K562 (cell line): ENCODE data around the gene OPN1LW. TPM values are rescaled to one million over a fixed set of nuclear protein-coding genes. Genes with fewer than 3 reads are reported as not detected.

Experiments used
- ATAC-seq: fragments of 200-7000 bp; cut with Tn5 transposase; 3 replicates; pipeline ENCODE4 v1.9.1; 2020; ENCODE audit warnings: moderate library complexity
- BruUV-seq: library from RNA; stranded (reverse); fragments of 400-500 nt; replicated peaks from 2 replicates; lab custom pipeline; 2021; lab: Mats Ljungman, UMichigan
- CTCF ChIA-PET: fragments of 300-600 bp; formaldehyde crosslinking; extraction: SDS; loops from one replicate; lab custom pipeline; 2021; ENCODE audit warnings: low intra/inter-chr PET ratio; lab: Yijun Ruan, JAX
- POLR2A ChIA-PET: fragments of 300-600, 350-650 bp; sonication (Branson Sonifier 250); formaldehyde crosslinking; extraction: SDS; loops from one replicate; lab custom pipeline; 2021; ENCODE audit warnings: antibody characterized with exemption, inconsistent platforms; lab: Yijun Ruan, JAX
- DNase-seq, 4 experiments: peaks; one replicate each; pipeline versions ENCODE4 v3.0.0 to v3.0.0-alpha.2; 2011 to 2018; ENCODE audit warnings: low spot score in 3 of 4, mixed read lengths in 3 of 4; ENCODE audit errors: extremely low read depth in 1 of 4
- FAIRE-seq: peaks from 2 replicates; lab custom pipeline; 2011; peaks lifted over from hg19 to GRCh38; lab: Jason Lieb, UNC
- H2AFZ ChIP-seq: 2 replicates; pipeline ENCODE4 v1.6.0; 2011; ENCODE audit warnings: low read depth, low read length, control low read depth, inconsistent platforms
- H3K27ac ChIP-seq: fragments of 200-600 bp; 3 replicates; pipeline ENCODE4 v1.8.0; 2011; ENCODE audit warnings: low read depth, mild to moderate bottlenecking, control low read depth, inconsistent platforms, low read length, moderate library complexity, mixed read lengths; ENCODE audit errors: extremely low read depth
- H3K27me3 ChIP-seq, 2 experiments: fragments of 300-600 bp in 1 of 2; 2 replicates in 1 of 2; 3 replicates in 1 of 2; pipeline versions ENCODE4 v1.6.0 to v1.8.0; 2011; ENCODE audit warnings: inconsistent platforms in 2 of 2, low read length in 2 of 2, mild to moderate bottlenecking in 1 of 2, mixed read lengths in 1 of 2, moderate library complexity in 1 of 2; ENCODE audit not compliant: control insufficient read depth in 2 of 2, insufficient read depth in 2 of 2
- H3K36me3 ChIP-seq: fragments of 300-600 bp; 3 replicates; pipeline ENCODE4 v1.8.0; 2011; ENCODE audit warnings: mild to moderate bottlenecking, low read length, inconsistent platforms; ENCODE audit not compliant: control insufficient read depth, insufficient read depth
- H3K4me1 ChIP-seq, 2 experiments: fragments of 200-600 bp in 1 of 2; replicated peaks in 1 of 2; 2 replicates in 1 of 2; 3 replicates in 1 of 2; pipeline versions ENCODE4 v1.5.1 to v1.8.0; 2011; ENCODE audit warnings: inconsistent platforms in 2 of 2, low read length in 2 of 2, mild to moderate bottlenecking in 1 of 2, mixed read lengths in 1 of 2, moderate library complexity in 1 of 2; ENCODE audit not compliant: control insufficient read depth in 2 of 2, insufficient read depth in 2 of 2
- H3K4me2 ChIP-seq: 2 replicates; pipeline ENCODE4 v1.6.1; 2011; ENCODE audit warnings: low read length, control low read depth, inconsistent platforms, mixed read lengths; ENCODE audit not compliant: insufficient read depth
- H3K4me3 ChIP-seq: fragments of 200-600 bp; sonication (generic), shearing (Covaris generic); 2 replicates; pipeline ENCODE4 v1.5.1; 2016; ENCODE audit warnings: control low read depth, inconsistent platforms
- H3K79me2 ChIP-seq: fragments of 200-600 bp; 3 replicates; pipeline ENCODE4 v1.8.0; 2011; ENCODE audit warnings: low read length, inconsistent platforms; ENCODE audit not compliant: control insufficient read depth, insufficient read depth
- H3K9ac ChIP-seq, 2 experiments: 2 replicates each; pipeline versions ENCODE4 v1.6.0 to v1.6.1; 2011; ENCODE audit warnings: low read depth in 2 of 2, low read length in 2 of 2, control low read depth in 1 of 2, inconsistent platforms in 1 of 2, mild to moderate bottlenecking in 1 of 2, mixed read lengths in 1 of 2; ENCODE audit not compliant: insufficient read depth in 1 of 2
- H3K9me1 ChIP-seq: one replicate; pipeline ENCODE4 v1.6.0; 2011; ENCODE audit warnings: inconsistent platforms, mild to moderate bottlenecking, low read length, moderate library complexity; ENCODE audit not compliant: control insufficient read depth, insufficient read depth
- H3K9me3 ChIP-seq: replicated peaks from 2 replicates; pipeline ENCODE4 v1.5.1; 2011; ENCODE audit warnings: low read depth, low read length, inconsistent platforms; ENCODE audit not compliant: control insufficient read depth, insufficient read depth
- H4K20me1 ChIP-seq: replicated peaks from 2 replicates; pipeline ENCODE4 v1.6.1; 2011; ENCODE audit warnings: low read length, inconsistent platforms, mixed read lengths; ENCODE audit not compliant: control insufficient read depth, insufficient read depth
- ELF4 ChIP-seq: fragments of 450-650 bp; formaldehyde crosslinking; IDR thresholded peaks from 2 replicates; pipeline ENCODE4 v1.4.0; 2022; ENCODE audit warnings: missing genetic modification characterization
- HSF4 ChIP-seq: fragments of 250-450 bp; sonication (Bioruptor Pico); IDR thresholded peaks from 2 replicates; pipeline ENCODE4 v2.1.2; 2022; ENCODE audit warnings: mild to moderate bottlenecking, moderate library complexity, borderline replicate concordance
- RBM25 ChIP-seq: fragments of 200-400 bp; formaldehyde crosslinking; IDR thresholded peaks from 2 replicates; pipeline ENCODE4 v1.6.1; 2018; ENCODE audit warnings: low read length, low read depth, moderate library complexity; ENCODE audit not compliant: severe bottlenecking
- SMARCA4 ChIP-seq: fragments of 450-650 bp; IDR thresholded peaks from 2 replicates; pipeline ENCODE4 v1.6.1; 2016
- TEAD4 ChIP-seq, 2 experiments: sonication (generic) in 1 of 2; formaldehyde crosslinking in 1 of 2; IDR thresholded peaks; 2 replicates each; pipeline versions ENCODE4 v1.6.1 to v1.8.0; 2012 to 2022; ENCODE audit warnings: borderline replicate concordance in 1 of 2, inconsistent platforms in 1 of 2, low read length in 1 of 2, mild to moderate bottlenecking in 1 of 2, missing genetic modification reagents in 1 of 2
- ZNF324 ChIP-seq: fragments of 250-450 bp; sonication (Bioruptor Pico); IDR thresholded peaks from 2 replicates; pipeline ENCODE4 v1.4.0; 2020; ENCODE audit warnings: mild to moderate bottlenecking
- ZNF644 ChIP-seq: fragments of 200-800 bp; sonication (Bioruptor generic); IDR thresholded peaks from 2 replicates; pipeline ENCODE4 v1.6.1; 2016; ENCODE audit warnings: low read depth, missing genetic modification characterization, missing compliant biosample characterization
- WGBS: fragments of 100-300 bp; shearing (Covaris generic); methylation state at CpG from one replicate; pipeline ENCODE4 v1.1.6; 2016; ENCODE audit warnings: low coverage, mixed read lengths; ENCODE audit not compliant: insufficient coverage; ENCODE audit errors: missing lambda C conversion rate; 5-methylcytosine and 5-hydroxymethylcytosine counted together
- in situ Hi-C: fragments of 300-500 bp; cut with MboI; formaldehyde crosslinking; loops from 4 replicates; pipeline ENCODE4 v1.15.0; 2018; ENCODE audit warnings: inconsistent platforms, mixed read lengths
- intact Hi-C: fragments of 100-400 bp; cut with micrococcal nuclease; formaldehyde crosslinking; loops from 2 replicates; pipeline ENCODE4 v1.14.2; 2022
- polyA plus RNA-seq, 8 experiments: library from polyadenylated mRNA; depleted of rRNA in 4 of 8; stranded (reverse) in 5 of 8; unstranded in 3 of 8; fragments of >200 nt; fragmentation: Nextera tagmentation in 2 of 8; fragmentation: Illumina TruSeq in 1 of 8; extraction: Ambion mirVana in 2 of 8; extraction: Trizol in 1 of 8; gene quantifications; 2 replicates each; pipeline versions ENCODE4 v1.2.1 to v1.2.3, GENCODE V29; 2011 to 2014; ENCODE audit warnings: inconsistent platforms in 1 of 8, missing spikeins in 1 of 8
- total RNA-seq, 7 experiments: library from RNA; depleted of rRNA in 6 of 7; stranded (reverse); fragments of >200 nt in 6 of 7; fragmentation: Illumina TruSeq in 2 of 7; extraction: Trizol in 2 of 7; gene quantifications; 2 replicates each; pipeline versions ENCODE4 v1.2.1 to v1.2.3, GENCODE V29; 2011 to 2021; ENCODE audit warnings: low replicate concordance in 1 of 7
- TF ChIP-seq, protein P1 (sequence below): fragments of 250-450 bp; sonication (Bioruptor Pico); IDR thresholded peaks from 2 replicates; pipeline ENCODE4 v1.4.0; 2020
- TF ChIP-seq, protein P2 (sequence below): IDR thresholded peaks from 2 replicates; pipeline ENCODE4 v1.6.1; 2016; ENCODE audit warnings: missing genetic modification characterization, missing compliant biosample characterization
- TF ChIP-seq, protein P3 (sequence below): fragments of 250-450 bp; sonication (Bioruptor Pico); IDR thresholded peaks from 2 replicates; pipeline ENCODE4 v1.8.0; 2021; ENCODE audit warnings: moderate library complexity, mild to moderate bottlenecking, inconsistent platforms

The OPN1LW gene
- total and polyA plus RNA-seq, 9 of the 15 experiments (the other 6 are each of a cell fraction or from before 2014, with no cell fraction given): 0.04 TPM; not detected in 8

GRCh38 chrX:154123241-154124219 lies 20.5 kb upstream of the OPN1LW start:
- POLR2A ChIA-PET: interaction anchor here (0.6 to 1.7 kb wide), 3 partner anchors 10 to 146 kb away, joined by 3 read pairs; no protein-coding TSS in a partner anchor
- no TSS peak for BruUV-seq
- TF ChIP-seq ZNF324 (no peak), ZNF644 (peak; percentile 71; the same call in 1 of the 2 replicates), TEAD4 (IDR thresholded peaks at IDR 0.05; ENCODE audit: low read length) (peak; percentile 94), TEAD4 (CRISPR knock-in tag; IDR thresholded peaks at IDR 0.05; ENCODE audit: borderline replicate concordance) (no peak), RBM25 (no peak), ELF4 (0 out of 2 replicates have a peak, but pooled peaks have one; percentile 34), SMARCA4 (peak; percentile 96), HSF4 (CRISPR knock-in tag) (no peak)
- TF ChIP-seq, protein P1, sequence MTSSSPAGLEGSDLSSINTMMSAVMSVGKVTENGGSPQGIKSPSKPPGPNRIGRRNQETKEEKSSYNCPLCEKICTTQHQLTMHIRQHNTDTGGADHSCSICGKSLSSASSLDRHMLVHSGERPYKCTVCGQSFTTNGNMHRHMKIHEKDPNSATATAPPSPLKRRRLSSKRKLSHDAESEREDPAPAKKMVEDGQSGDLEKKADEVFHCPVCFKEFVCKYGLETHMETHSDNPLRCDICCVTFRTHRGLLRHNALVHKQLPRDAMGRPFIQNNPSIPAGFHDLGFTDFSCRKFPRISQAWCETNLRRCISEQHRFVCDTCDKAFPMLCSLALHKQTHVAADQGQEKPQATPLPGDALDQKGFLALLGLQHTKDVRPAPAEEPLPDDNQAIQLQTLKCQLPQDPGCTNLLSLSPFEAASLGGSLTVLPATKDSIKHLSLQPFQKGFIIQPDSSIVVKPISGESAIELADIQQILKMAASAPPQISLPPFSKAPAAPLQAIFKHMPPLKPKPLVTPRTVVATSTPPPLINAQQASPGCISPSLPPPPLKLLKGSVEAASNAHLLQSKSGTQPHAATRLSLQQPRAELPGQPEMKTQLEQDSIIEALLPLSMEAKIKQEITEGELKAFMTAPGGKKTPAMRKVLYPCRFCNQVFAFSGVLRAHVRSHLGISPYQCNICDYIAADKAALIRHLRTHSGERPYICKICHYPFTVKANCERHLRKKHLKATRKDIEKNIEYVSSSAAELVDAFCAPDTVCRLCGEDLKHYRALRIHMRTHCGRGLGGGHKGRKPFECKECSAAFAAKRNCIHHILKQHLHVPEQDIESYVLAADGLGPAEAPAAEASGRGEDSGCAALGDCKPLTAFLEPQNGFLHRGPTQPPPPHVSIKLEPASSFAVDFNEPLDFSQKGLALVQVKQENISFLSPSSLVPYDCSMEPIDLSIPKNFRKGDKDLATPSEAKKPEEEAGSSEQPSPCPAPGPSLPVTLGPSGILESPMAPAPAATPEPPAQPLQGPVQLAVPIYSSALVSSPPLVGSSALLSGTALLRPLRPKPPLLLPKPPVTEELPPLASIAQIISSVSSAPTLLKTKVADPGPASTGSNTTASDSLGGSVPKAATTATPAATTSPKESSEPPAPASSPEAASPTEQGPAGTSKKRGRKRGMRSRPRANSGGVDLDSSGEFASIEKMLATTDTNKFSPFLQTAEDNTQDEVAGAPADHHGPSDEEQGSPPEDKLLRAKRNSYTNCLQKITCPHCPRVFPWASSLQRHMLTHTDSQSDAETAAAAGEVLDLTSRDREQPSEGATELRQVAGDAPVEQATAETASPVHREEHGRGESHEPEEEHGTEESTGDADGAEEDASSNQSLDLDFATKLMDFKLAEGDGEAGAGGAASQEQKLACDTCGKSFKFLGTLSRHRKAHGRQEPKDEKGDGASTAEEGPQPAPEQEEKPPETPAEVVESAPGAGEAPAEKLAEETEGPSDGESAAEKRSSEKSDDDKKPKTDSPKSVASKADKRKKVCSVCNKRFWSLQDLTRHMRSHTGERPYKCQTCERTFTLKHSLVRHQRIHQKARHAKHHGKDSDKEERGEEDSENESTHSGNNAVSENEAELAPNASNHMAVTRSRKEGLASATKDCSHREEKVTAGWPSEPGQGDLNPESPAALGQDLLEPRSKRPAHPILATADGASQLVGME: 0 out of 2 replicates have a peak, but pooled peaks have one; percentile 41
- TF ChIP-seq, protein P2, sequence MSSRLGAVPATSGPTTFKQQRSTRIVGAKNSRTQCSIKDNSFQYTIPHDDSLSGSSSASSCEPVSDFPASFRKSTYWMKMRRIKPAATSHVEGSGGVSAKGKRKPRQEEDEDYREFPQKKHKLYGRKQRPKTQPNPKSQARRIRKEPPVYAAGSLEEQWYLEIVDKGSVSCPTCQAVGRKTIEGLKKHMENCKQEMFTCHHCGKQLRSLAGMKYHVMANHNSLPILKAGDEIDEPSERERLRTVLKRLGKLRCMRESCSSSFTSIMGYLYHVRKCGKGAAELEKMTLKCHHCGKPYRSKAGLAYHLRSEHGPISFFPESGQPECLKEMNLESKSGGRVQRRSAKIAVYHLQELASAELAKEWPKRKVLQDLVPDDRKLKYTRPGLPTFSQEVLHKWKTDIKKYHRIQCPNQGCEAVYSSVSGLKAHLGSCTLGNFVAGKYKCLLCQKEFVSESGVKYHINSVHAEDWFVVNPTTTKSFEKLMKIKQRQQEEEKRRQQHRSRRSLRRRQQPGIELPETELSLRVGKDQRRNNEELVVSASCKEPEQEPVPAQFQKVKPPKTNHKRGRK (tag): no peak
- TF ChIP-seq, protein P3, sequence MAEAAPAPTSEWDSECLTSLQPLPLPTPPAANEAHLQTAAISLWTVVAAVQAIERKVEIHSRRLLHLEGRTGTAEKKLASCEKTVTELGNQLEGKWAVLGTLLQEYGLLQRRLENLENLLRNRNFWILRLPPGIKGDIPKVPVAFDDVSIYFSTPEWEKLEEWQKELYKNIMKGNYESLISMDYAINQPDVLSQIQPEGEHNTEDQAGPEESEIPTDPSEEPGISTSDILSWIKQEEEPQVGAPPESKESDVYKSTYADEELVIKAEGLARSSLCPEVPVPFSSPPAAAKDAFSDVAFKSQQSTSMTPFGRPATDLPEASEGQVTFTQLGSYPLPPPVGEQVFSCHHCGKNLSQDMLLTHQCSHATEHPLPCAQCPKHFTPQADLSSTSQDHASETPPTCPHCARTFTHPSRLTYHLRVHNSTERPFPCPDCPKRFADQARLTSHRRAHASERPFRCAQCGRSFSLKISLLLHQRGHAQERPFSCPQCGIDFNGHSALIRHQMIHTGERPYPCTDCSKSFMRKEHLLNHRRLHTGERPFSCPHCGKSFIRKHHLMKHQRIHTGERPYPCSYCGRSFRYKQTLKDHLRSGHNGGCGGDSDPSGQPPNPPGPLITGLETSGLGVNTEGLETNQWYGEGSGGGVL (CRISPR knock-in tag): no peak

More at GRCh38 chrX:154123241-154124219, 20.5 kb upstream of the OPN1LW start:
- no peak overlapping the region for H3K4me3 ChIP-seq
- no peaks in the 10 kb centered on the region for H3K9me3 ChIP-seq
- 0 out of 2 replicates have a peak overlapping the region, but pooled peaks have one; percentile 0 for H2AFZ ChIP-seq
- peak; percentile 96 for ATAC-seq
- peak; percentile 94 for FAIRE-seq
- peak; percentile 71 to 87 (median 76) for DNase-seq
- H3K9me1 ChIP-seq: no peaks in the 10 kb centered on the region
- H3K27me3 ChIP-seq: no peaks in the 10 kb centered on the region
- H4K20me1 ChIP-seq: no peaks in the 10 kb centered on the region
- WGBS: 44% methylated on average over 10 of the region's 22 CpGs
- intact Hi-C loops (loop anchor here (2.0 kb wide), 1 partner anchor 27 kb away; the partner anchor contains the start of gene MECP2), in situ Hi-C loops (no loop called here)
- CTCF ChIA-PET: no interaction called here
- no peak overlapping the region; the same call in 1 of the 2 replicates for H3K4me2 ChIP-seq
- H3K27ac ChIP-seq: peak overlapping the region; percentile 50; the same call in 2 of the 3 replicates
- no peaks in the 10 kb centered on the region for H3K79me2 ChIP-seq
- no peak overlapping the region for H3K9ac ChIP-seq
- H3K4me1 ChIP-seq: peaks cover 29% of the 10 kb centered on the region in 2 experiments; a peak in 4 of 5 replicates
- H3K36me3 ChIP-seq: no peaks in the 10 kb centered on the region
